ENCODE measurements around the gene CHST10.
"Not testable (repeated sequence)": the region's sequence is repeated elsewhere in the genome, so short reads cannot be mapped to it uniquely, and the experiment has no call there.

Gene CHST10, protein sequence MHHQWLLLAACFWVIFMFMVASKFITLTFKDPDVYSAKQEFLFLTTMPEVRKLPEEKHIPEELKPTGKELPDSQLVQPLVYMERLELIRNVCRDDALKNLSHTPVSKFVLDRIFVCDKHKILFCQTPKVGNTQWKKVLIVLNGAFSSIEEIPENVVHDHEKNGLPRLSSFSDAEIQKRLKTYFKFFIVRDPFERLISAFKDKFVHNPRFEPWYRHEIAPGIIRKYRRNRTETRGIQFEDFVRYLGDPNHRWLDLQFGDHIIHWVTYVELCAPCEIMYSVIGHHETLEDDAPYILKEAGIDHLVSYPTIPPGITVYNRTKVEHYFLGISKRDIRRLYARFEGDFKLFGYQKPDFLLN

GRCh38 chr2:100416935-100417710 lies at the start of gene CHST10:
CHST10 (minus strand) TSS chr2:100417668; CDS start chr2:100406675, 10,993 bp downstream.
- peak; percentile 81 for DNase-seq

- DNase-seq: no peak
Measured at GRCh38 chr2:100460904-100461530, 43.5 kb upstream of the CHST10 start.

DNA sequence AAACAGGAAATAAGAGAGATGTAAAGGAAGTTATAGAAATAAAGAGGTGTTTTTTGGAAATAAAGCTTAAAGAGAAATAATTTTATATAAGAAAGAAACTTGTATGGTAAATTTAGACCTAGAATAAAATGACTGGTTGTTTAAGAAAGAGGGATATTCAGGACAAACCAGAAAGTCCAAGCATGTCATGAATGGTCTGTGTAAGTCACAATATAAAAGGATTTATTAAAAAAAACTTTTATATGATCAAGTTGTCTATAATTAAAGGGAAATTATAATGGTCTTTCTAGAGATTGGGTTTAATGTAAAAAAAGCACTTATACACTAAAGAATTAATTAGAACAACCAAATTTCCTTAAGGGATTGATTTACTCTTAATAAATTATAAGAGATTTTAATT lies 38.9 kb upstream of the CHST10 start:
- not testable (repeated sequence) for DNase-seq

GRCh38 chr2:100453853-100454252 lies 36.4 kb upstream of the CHST10 start:
- DNase-seq: no peak

DNA sequence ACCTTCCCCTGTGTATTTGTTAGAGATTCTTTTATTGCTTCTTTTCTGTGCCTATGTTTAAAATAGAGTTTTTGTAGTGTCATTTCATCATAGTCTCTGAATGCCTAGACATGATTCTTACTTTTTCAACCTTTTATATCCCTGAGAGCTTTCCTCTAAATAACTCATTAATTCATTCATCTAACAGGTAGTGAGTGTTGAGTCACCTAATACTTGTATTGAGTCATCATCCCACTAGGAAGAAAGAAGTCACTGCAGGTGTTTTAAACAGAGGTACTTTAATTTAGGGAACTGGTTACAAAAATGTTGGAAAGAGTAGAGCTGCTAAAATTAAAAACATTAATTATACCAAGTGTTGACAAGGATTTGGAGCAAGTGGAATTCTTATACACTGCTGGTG lies 34.3 kb upstream of the CHST10 start:
- DNase-seq: no peak

GRCh38 chr2:100451092-100451491 lies 33.6 kb upstream of the CHST10 start:
- no peak for DNase-seq

DNA sequence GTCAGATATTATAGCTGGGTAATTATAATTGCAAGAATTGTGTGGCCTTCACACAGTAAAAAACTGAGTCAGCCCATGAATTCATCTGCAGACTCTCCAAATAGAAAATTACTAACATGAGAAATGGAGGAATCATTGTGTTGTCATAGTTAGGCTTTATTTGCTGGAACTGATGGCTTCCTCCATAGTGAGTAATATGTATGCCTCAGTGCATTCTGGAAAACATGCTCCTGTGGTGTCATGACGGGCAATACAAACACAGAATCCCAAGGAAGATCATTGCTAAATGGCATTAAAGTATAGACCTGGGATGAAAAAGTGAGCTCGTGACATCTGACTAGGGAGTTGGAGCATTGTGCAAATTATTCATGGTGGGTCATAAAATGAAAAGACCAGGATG lies 29.2 kb upstream of the CHST10 start:
- no peak for DNase-seq

- DNase-seq: no peak
Measured at GRCh38 chr2:100437751-100438150, 20.3 kb upstream of the CHST10 start.

GRCh38 chr2:100429726-100430125 lies 12.3 kb upstream of the CHST10 start:
- no peak for DNase-seq

DNA sequence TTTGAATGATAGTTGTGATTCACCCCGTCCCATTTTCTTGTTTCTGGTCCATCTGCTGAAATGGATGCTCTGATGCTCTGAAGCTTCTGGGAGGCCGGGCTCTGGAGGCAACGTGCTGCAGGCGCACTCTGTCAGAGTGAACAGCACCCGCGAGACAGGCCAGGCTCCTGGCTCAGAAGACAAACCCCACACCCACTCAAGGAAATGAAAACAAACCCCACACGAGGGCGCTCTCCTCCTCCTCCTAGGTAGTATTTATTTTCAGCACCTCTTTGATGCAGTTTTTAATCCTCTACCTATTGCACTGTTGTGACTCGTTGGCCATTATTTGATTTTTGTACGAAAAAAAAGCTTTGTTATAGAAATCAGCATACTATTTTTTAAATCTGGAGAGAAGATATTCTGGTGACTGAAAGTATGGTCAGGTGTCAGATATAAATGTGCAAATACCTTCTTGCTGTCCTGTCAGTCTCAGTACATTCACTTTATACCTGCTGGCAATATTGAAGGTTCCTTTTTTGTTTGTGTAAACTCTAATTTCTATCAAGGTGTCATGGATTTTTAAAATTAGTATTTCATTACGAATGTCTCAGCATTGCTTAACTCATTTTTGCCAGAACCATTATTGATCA lies 10.3 kb upstream of the CHST10 start:
- peak; percentile 84 for DNase-seq

DNA sequence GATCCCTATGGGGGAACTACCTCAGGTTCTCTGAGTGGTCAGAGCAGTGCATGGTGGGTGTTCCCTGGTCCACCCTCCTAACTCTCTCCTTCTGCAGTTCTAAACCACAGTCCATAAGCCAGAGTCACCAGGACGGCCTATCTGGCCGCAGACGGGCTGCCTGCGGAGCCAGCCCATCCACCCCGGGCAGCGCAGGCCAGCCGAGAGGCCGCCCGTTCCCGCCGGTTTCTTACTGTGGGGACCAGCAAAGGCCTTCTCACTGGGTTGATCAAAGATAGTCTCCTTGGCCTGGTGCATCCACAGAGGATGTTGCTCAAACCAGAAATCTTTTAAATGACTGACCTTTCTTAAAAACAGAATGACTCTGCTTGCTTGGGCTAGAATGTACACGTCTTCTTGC lies 9.6 kb upstream of the CHST10 start:
- no peak for DNase-seq

GRCh38 chr2:100426384-100426720 lies 8.9 kb upstream of the CHST10 start:
- DNase-seq: no peak

DNA sequence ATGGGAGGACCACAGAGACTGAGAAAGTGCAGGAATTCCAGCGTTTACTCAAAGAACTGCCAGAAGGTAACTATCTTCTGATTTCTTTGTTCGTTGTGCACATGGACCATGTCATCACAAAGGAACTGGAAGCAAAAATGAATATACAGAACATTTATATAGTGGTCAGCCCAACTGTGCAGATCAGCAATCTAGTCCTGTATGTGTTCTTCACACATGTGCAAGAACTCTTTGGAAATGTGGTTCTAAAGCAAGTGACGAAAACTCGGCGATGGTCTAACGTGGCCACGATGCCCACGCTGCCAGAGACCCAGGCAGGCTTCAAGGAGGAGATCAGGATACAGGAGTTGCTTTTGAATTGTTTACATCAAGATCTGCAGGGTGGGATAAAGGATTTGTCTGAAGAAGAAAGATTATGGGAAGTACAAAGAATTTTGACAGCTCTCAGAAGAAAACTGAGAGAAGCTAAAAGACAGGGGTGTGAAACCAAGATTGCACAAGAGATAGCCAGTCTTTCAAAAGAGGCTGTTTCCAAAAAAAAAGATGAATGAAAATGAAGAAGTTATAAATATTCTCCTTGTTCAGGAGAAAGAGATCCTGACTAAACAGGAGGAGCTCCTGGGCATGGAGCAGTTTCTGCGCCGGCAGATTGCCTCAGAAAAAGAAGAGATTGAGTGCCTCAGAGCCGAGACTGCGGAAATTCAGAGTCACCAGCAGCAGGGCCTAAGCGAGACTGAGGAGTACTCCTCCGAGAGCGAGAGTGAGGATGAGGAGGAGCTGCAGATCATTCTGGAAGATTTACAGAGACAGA lies 8.3 kb upstream of the CHST10 start:
- DNase-seq: no peak

- DNase-seq: no peak
Measured at GRCh38 chr2:100425107-100425506, 7.6 kb upstream of the CHST10 start.

- DNase-seq: no peak
Measured at GRCh38 chr2:100424277-100424875, 6.9 kb upstream of the CHST10 start.

- no peak for DNase-seq
Measured at GRCh38 chr2:100423631-100424030, 6.2 kb upstream of the CHST10 start.

DNA sequence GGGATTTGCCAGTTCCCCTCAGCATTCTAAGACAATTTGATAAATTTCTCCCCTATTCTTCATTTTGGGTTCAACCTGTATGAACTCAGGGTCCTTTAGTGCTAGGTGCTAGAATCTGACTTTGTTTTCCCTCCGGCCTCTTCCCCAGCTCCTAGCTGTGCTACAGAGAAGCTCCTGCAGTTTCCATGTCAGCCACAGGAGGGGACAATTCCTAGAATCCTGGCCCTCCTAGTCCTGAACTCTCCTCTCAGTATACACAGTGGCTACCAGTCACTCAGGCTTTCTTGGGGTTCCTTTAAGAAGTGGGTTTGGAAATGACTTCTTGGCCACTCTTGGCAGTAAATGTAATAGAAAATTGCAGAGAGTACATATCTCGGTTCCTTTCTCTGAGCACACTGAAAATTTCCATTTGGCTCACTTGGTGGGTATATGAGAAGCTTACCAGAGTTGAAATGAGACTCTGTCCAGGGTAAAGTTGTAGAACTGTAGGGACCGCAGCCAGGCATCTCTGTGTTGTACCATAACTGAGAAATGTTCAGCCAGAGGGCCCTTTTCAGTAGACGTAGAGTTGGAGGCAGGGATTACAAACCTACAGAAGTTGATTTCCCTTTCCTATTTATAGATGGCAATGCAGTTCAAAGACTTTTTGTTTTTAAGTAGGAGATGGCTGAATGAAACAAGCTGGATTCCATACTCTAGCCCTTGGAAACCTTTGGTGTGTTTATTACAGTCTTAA lies 5.0 kb upstream of the CHST10 start:
- no peak for DNase-seq

DNA sequence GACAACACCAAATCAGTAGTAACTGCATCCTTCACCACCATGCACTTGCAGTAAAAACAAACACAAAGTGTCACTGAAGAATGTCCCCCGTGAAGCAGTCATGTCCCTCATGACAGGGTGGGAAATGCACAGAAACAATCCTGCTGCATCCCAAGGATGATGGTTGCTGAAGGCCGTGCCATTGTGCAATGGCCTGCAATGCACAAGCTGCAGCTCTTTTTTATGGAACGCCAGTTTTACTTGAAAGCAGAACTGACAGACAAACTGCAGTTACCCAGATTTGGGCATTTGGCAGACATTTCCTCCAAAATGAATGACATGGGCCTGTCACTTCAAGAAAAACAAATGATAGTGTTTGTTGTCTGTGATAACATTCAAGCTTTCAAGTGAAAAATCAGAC lies 2.4 kb upstream of the CHST10 start:
- no peak for DNase-seq

DNA sequence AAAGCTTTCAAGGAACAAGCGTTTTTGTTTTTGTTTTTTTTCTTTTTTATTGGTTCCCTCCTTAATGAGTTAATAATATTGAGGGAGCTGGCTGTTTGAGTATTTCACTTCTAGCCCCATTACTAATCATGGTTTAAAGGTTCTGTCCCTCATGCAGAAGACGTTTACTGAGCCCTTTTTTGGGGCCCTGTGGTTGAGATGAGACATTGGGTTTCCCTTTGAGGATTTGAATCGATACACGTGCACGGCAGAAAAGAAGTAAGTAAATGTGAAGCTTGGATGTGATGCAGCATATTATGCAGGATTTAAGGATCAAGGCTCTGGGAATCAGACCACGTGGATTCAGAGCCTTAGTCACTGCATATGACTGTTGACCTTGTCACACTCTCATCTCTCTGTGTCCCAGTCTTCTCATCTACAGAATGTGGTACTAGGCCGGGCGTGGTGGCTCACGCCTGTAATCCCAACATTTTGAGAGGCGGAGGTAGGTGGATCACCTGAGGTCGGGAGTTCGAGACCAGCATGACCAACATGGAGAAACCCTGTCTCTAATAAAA lies 1.0 kb upstream of the CHST10 start:
- no peak for DNase-seq

DNA sequence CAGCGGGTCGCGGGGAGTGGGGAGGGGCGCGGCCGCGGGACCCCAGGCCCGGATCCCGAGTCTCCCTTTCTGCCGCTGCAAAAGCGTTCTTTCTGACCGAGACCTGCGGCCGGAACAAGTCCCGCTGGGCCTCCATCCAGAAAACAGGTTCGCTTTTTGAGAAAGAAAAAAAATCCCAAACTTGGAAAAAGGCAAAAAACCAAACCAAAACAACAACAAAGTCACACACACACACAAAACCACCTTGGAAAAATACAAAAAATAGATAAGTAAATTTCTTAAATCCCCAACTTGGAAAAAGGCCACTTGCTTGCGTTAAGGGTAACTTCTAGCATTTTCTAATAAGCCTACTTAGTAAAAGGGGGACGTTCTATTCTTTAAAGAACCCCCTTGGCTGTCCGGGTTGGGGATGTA lies 250 bp upstream of the CHST10 start:
- no peak for DNase-seq

GRCh38 chr2:100416397-100416934 lies 1.0 kb downstream of the CHST10 start:
- no peak for DNase-seq

Data from activated effector memory CD4-positive, alpha-beta T cell treated with anti-CD3 and anti-CD28 coated beads, Interleukin-2, amount 50 U/mL, for 16 hours (primary cell).